Jurkat, Clone E6-1 (cell line): ENCODE data around the gene COL19A1.
"Not testable (repeated sequence)": the region's sequence is repeated elsewhere in the genome, so short reads cannot be mapped to it uniquely, and the experiment has no call there.

Experiments used
- DNase-seq: peaks from one replicate; pipeline ENCODE4 v3.0.0-alpha.2; 2011; ENCODE audit warnings: low read depth, low spot score
- H3K4me3 ChIP-seq: 2 replicates; pipeline ENCODE4 v1.5.1; 2011; ENCODE audit warnings: mild to moderate bottlenecking, low read length, control low read depth, moderate library complexity

Gene COL19A1

DNA sequence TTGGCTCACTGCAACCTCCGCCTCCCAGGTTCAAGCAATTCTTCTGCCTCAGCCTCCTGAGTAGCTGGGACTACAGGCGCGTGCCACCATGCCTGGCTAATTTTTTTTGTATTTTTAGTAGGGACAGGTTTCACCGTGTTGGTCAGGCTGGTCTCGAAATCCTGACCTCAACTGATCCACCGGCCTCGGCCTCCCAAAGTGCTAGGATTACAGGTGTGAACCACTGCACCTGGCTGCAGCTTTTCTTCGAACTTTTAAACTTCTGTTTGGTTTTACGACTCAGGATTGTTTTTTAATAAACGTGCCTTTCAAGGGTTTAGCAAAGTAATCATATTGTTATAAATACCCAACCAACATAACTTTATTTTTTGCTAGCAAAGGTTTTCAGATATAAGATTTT, 156.8 kb downstream of the COL19A1 start:
- not testable (repeated sequence) for DNase-seq, H3K4me3 ChIP-seq

- no peak for DNase-seq
Measured at GRCh38 chr6:70028246-70028645, 161.9 kb downstream of the COL19A1 start.

DNA sequence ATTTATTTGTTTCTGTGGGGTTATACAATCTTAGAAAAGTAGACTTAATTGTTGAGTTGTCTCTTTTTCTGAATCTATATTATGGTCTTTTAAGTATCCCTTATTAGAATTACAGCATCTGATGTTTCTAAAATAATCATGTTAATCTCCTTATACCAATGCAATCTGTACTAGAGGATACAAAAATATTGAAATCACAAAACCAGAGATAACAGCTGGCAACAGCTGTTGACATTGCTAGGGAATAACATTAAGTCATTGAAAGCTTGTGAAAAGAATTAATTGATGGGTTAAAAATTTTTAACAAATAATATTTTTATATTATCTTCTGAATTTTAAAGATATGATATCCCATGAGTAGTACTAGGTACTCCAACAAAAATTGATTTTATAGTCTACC, 162.6 kb downstream of the COL19A1 start:
- DNase-seq = no peak

More at GRCh38 chr6:70028246-70028645, 161.9 kb downstream of the COL19A1 start:
- H3K4me3 ChIP-seq = no peak overlapping the region

DNA sequence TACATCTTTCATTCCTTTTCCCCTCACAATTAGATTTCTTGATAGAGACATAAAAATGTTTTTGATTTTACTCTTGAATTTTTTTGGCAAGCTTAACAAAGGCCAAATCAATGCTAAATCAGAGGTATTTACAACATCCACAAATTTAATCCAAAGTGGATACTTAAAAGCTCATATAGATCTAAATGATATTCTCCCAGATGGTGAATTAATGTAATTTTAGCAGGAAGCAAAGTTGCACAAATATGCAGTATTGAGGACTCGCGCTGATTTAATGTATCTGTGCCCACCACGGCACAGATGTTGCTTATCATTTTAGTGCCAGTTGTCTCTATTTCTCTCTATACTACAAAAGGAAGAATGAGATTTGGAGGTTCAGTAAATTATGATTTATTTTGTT, 167.4 kb downstream of the COL19A1 start:
- DNase-seq = no peak
- H3K4me3 ChIP-seq = no peak overlapping the region

More for the DNA sequence above, 162.6 kb downstream of the COL19A1 start:
- no peak overlapping the region for H3K4me3 ChIP-seq

DNA sequence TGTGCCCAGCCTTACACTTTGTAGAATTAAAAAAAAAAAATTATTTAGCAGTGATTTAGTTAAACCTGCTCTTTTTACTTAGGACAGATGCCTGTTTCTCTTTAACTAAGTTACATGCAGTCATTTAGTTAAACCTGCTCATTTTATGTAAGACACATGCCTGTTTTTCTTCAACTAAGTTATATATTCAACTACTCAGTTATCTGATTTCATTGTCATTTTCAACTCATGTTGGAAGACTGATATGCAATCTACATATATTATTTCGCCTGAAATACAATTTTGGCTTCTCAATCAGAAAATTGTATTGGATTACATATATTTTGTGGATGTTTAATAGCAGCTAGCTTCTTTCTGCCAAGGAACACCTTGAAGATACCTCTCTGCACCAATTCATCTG, 171.1 kb downstream of the COL19A1 start:
- no peak for DNase-seq
- H3K4me3 ChIP-seq = no peak overlapping the region

DNA sequence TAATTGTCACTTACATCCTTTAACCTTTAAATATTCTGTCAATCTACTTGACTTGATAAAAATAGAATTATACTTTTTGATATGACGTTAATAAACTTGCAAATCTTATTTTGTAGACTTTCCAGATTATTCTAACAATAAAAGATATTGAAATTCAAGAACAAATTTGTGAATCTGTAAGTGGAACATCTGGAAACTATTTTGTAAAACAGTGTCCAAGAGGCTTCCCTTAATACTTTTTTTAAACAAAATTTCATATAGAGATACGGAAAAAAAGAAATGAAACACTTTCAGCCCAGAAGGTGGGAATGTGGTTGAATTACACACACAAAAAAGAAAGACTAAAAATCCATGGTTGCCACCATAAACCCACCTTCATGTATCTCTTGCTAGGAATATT, 174.4 kb downstream of the COL19A1 start:
- DNase-seq = no peak
- H3K4me3 ChIP-seq = no peak overlapping the region

GRCh38 chr6:70041411-70041810, 175.1 kb downstream of the COL19A1 start:
- H3K4me3 ChIP-seq = no peak overlapping the region
- no peak for DNase-seq

DNA sequence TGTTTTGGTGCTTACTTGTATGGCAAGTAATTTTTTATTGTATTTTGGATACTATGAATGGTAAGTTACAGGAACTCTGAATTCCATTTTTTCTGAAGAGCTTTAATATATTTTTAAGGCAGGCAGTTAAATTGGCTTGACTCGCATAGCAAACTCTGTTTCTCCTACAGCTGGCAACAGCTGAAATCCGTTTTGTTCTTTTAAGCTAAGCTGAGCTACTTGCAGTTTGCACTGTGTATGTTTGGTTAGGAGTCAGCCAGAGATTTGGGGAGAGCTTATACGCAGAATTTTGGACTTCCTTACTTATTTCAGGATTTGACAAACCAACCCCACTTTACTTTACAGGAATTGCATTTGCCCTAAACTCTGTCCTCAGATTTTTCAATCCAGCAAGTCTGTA, 179.1 kb downstream of the COL19A1 start:
- H3K4me3 ChIP-seq = no peak overlapping the region
- no peak for DNase-seq

DNA sequence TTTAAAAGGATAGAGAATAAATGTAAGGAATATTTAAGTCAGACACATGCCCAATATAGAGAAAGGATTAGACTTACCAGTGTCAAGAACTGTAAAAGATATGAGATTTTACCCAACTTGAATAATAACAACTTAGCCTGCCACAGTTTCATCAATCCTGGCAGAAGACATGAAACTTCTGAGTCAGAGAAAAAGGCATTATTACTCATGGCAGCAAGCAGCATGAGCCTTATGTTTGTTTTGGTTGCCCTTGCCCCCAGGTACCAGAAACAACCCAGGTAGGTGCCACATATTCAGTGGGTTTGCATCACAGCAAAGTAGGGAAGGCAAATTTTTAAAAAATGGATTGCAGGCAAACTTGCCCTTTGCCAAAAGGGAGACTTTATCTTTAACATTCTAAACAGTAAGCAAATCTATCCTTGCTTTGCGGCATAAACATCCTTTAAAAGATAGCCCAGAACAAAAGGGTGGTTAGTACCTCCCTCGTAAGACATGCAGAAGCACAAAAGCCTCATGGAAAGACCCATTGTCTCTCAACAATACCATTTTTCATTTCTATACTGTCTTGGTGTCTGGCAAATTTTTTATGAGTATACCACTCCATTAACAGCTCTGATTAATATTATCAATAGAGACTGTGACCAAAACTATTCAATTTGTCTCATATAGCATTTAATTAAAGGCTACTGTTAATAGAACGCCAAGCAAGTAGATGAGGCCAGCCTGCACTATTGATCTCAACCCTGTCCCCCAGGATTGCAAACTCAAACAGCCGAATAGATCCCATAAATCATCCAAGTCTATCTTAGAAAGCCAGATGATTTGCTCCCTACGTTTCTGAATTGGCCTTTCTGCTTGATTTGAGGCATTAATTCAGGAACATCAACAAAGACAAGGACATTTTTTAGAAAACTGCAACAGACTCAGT, 185.1 kb downstream of the COL19A1 start:
- no peak overlapping the region for H3K4me3 ChIP-seq
- no peak for DNase-seq

DNA sequence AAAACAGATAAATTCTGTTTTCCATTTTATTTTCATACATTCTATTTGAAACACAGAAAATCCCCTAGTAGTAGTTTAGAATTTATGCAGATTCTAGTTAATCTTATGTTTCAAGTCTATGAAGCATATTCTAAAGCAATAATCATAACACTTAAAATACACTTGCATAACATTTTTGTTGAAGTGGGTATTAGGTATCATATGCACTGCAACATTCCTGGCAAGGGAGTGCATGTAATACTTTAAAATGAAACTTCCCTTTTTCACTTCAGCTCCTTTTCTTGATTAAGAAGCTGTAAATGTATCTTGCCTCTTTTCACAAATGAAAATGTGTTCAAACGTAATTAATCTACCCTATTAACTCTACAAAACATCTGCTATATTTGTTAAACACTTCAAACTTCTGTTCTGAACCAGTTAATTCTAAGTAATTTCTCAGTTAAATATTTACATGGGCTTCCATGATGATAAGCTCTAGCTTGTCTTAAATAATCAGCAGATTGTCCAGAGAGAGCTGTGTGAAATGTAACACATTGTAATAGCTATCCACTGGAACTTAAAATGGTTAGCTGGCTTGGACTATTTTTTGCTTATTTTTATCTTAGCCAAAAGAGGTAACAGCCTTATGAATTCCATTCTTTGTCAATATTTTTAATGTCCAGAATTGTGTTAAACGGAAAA, 192.8 kb downstream of the COL19A1 start:
- DNase-seq = no peak

GRCh38 chr6:70060680-70061079, 194.3 kb downstream of the COL19A1 start:
- H3K4me3 ChIP-seq = no peak overlapping the region
- DNase-seq = no peak

More for the DNA sequence above, 192.8 kb downstream of the COL19A1 start:
- no peak overlapping the region for H3K4me3 ChIP-seq

- no peak overlapping the region for H3K4me3 ChIP-seq
- DNase-seq = no peak
Measured at GRCh38 chr6:70061546-70061945, 195.2 kb downstream of the COL19A1 start.

GRCh38 chr6:70062010-70062409, 195.7 kb downstream of the COL19A1 start:
- no peak overlapping the region for H3K4me3 ChIP-seq

DNA sequence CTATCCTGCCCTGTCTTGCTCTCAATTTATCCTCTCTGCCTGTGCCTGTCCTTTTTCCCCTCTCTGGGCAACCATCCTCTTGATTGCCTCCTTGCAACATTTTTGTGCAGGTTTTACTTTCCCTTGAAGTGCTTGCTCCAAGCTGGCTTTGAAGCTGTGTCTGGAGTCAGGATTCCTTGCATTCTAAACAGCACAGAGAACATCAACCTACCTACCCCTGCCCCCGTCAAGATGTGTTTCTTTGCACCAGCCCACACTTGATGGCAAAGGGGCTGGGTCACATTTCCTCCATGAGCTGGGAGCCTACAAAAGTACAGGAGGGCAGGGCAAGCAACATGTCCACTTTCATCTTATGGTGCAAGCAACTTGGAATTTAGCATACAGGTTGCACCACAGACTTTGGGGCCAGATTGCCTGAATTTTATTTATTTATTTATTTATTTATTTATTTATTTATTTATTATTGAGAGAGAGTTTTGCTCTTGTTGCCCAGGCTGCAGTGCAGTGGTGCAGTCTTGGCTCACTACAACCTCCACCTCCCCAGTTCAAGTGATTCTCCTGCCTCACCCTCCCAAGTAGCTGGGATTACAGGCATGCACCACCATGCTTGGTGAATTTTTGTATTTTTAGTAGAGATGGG, 206.3 kb downstream of the COL19A1 start:
- no peak for DNase-seq
- no peak overlapping the region for H3K4me3 ChIP-seq

More at GRCh38 chr6:70062010-70062409, 195.7 kb downstream of the COL19A1 start:
- DNase-seq = no peak

DNA sequence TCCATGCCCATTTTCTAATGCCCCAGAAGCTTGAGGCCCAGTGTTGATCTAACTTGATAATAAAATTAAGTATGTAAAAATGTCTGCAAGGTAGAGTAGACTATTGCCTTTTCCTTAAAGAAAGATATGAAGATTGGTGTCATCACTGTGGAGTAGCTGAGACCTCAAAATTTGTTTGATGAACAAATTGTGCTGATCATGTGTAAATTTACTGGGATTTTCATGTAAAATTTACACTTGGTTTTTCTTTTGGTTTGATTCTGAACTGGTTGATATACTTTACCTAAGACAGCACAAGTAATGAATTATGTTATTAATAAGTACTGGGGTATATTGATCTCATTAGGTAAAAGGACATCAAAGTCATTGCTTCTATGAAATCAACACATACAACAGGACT, 207.3 kb downstream of the COL19A1 start:
- H3K4me3 ChIP-seq = no peak overlapping the region
- DNase-seq = no peak

DNA sequence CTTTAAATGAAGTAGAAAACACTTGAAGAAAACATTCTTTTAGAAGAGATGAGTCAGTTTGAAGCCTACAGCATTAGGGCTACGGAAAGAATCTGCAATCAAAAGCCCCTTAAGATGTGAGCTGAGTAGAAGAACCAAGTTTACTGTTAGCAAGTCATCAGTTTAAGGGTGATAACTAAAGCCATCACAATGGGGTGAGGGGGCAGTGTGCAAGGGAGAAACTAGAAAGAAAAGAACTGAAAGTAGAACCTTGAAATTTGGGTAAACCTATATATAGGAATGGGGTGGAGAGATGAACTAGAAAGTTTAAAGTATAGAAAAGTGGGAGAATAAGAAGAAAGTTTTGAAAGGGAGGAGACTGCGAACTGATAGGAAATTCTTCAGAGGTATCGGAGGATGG, 212.9 kb downstream of the COL19A1 start:
- DNase-seq = no peak
- H3K4me3 ChIP-seq = no peak overlapping the region

GRCh38 chr6:70080443-70081070, 214.2 kb downstream of the COL19A1 start:
- H3K4me3 ChIP-seq = no peak overlapping the region

GRCh38 chr6:70082830-70083229, 216.5 kb downstream of the COL19A1 start:
- H3K4me3 ChIP-seq = no peak overlapping the region
- no peak for DNase-seq

More at GRCh38 chr6:70080443-70081070, 214.2 kb downstream of the COL19A1 start:
- DNase-seq = no peak

- DNase-seq = no peak
- no peak overlapping the region for H3K4me3 ChIP-seq
Measured at GRCh38 chr6:70086806-70087205, 220.4 kb downstream of the COL19A1 start.
